ENCODE measurements around the gene FBXW5.

The FBXW5 gene

GRCh38 chr9:136944519-136945332 lies at the start of gene FBXW5, which contains the start of gene C8G:
TSS of gene FBXW5 (minus strand) at chr9:136944738. CDS start at chr9:136944083, 655 bp downstream.
TSS of gene C8G (plus strand) at chr9:136945243. CDS start at chr9:136945321, 78 bp downstream.
- DNase-seq (ENCODE audit: low spot score) = peak; percentile 97
- Mint-ChIP-seq H3K27me3 (ENCODE audit: low read depth) (no peaks in the 10 kb centered on the region), H3K9me3 (no peaks in the 10 kb centered on the region), H3K4me3 (peak within 1 kb of the TSS; percentile 79), H3K27ac (peak within 1 kb of the TSS; percentile 84), H3K36me3 (ENCODE audit: low read depth) (peaks cover 12% of the 10 kb centered on the region), H3K4me1 (ENCODE audit: low read depth) (peaks cover 5% of the 10 kb centered on the region)

GRCh38 chr9:136992819-136993369 lies 48.4 kb upstream of the FBXW5 start:
- no peaks in the 10 kb centered on the region for H3K9me3 Mint-ChIP-seq
- H3K4me1 Mint-ChIP-seq (ENCODE audit: low read depth) = peaks cover 19% of the 10 kb centered on the region
- H3K27ac Mint-ChIP-seq = peak overlapping the region; percentile 82
- H3K36me3 Mint-ChIP-seq (ENCODE audit: low read depth) = peaks cover 7% of the 10 kb centered on the region
- peak overlapping the region; percentile 86 for H3K4me3 Mint-ChIP-seq
- no peak for DNase-seq (ENCODE audit: low spot score)
- H3K27me3 Mint-ChIP-seq (ENCODE audit: low read depth) = peaks cover 21% of the 10 kb centered on the region

GRCh38 chr9:136991993-136992818 lies 47.7 kb upstream of the FBXW5 start, which contains the start of gene PAXX:
TSS of gene PAXX (plus strand) at chr9:136992422. CDS start at chr9:136992444, 22 bp downstream.
- H3K27ac Mint-ChIP-seq = peak within 1 kb of the TSS; percentile 82
- H3K36me3 Mint-ChIP-seq (ENCODE audit: low read depth) = peaks cover 7% of the 10 kb centered on the region
- H3K27me3 Mint-ChIP-seq (ENCODE audit: low read depth) = peaks cover 22% of the 10 kb centered on the region
- peak within 1 kb of the TSS; percentile 86 for H3K4me3 Mint-ChIP-seq
- H3K9me3 Mint-ChIP-seq = no peaks in the 10 kb centered on the region
- DNase-seq (ENCODE audit: low spot score) = peak; percentile 94
- H3K4me1 Mint-ChIP-seq (ENCODE audit: low read depth) = peaks cover 15% of the 10 kb centered on the region

GRCh38 chr9:136990242-136990911 lies 45.8 kb upstream of the FBXW5 start:
- Mint-ChIP-seq H3K27me3 (ENCODE audit: low read depth) (peaks cover 30% of the 10 kb centered on the region), H3K27ac (no peak overlapping the region), H3K9me3 (no peaks in the 10 kb centered on the region), H3K36me3 (ENCODE audit: low read depth) (peaks cover 7% of the 10 kb centered on the region), H3K4me1 (ENCODE audit: low read depth) (peaks cover 12% of the 10 kb centered on the region), H3K4me3 (peak overlapping the region; percentile 80)
- DNase-seq (ENCODE audit: low spot score) = no peak

- H3K36me3 Mint-ChIP-seq (ENCODE audit: low read depth) = peaks cover 5% of the 10 kb centered on the region
- DNase-seq (ENCODE audit: low spot score) = no peak
- no peaks in the 10 kb centered on the region for H3K9me3 Mint-ChIP-seq
- H3K27ac Mint-ChIP-seq = no peak overlapping the region
- H3K27me3 Mint-ChIP-seq (ENCODE audit: low read depth) = peaks cover 37% of the 10 kb centered on the region
- peaks cover 11% of the 10 kb centered on the region for H3K4me1 Mint-ChIP-seq (ENCODE audit: low read depth)
- H3K4me3 Mint-ChIP-seq = no peak overlapping the region
Measured at GRCh38 chr9:136988872-136989271, 44.3 kb upstream of the FBXW5 start.

- no peaks in the 10 kb centered on the region for H3K36me3 Mint-ChIP-seq (ENCODE audit: low read depth)
- H3K4me3 Mint-ChIP-seq = no peak overlapping the region
- H3K9me3 Mint-ChIP-seq = no peaks in the 10 kb centered on the region
- no peak overlapping the region for H3K27ac Mint-ChIP-seq
- no peak for DNase-seq (ENCODE audit: low spot score)
- H3K4me1 Mint-ChIP-seq (ENCODE audit: low read depth) = no peaks in the 10 kb centered on the region
- H3K27me3 Mint-ChIP-seq (ENCODE audit: low read depth) = peaks cover 43% of the 10 kb centered on the region
Measured at GRCh38 chr9:136985853-136986252, 41.3 kb upstream of the FBXW5 start.

- no peak overlapping the region for H3K27ac Mint-ChIP-seq
- H3K4me1 Mint-ChIP-seq (ENCODE audit: low read depth) = no peaks in the 10 kb centered on the region
- DNase-seq (ENCODE audit: low spot score) = no peak
- H3K36me3 Mint-ChIP-seq (ENCODE audit: low read depth) = no peaks in the 10 kb centered on the region
- peaks cover 38% of the 10 kb centered on the region for H3K27me3 Mint-ChIP-seq (ENCODE audit: low read depth)
- no peaks in the 10 kb centered on the region for H3K9me3 Mint-ChIP-seq
- no peak overlapping the region for H3K4me3 Mint-ChIP-seq
Measured at GRCh38 chr9:136985027-136985602, 40.6 kb upstream of the FBXW5 start.

GRCh38 chr9:136984464-136985026 lies 40.0 kb upstream of the FBXW5 start:
- H3K9me3 Mint-ChIP-seq = no peaks in the 10 kb centered on the region
- no peak overlapping the region for H3K4me3 Mint-ChIP-seq
- DNase-seq (ENCODE audit: low spot score) = no peak
- no peak overlapping the region for H3K27ac Mint-ChIP-seq
- H3K27me3 Mint-ChIP-seq (ENCODE audit: low read depth) = peaks cover 34% of the 10 kb centered on the region
- H3K36me3 Mint-ChIP-seq (ENCODE audit: low read depth) = no peaks in the 10 kb centered on the region
- H3K4me1 Mint-ChIP-seq (ENCODE audit: low read depth) = no peaks in the 10 kb centered on the region

- Mint-ChIP-seq H3K27ac (no peak overlapping the region), H3K9me3 (no peaks in the 10 kb centered on the region), H3K36me3 (ENCODE audit: low read depth) (no peaks in the 10 kb centered on the region), H3K4me1 (ENCODE audit: low read depth) (no peaks in the 10 kb centered on the region), H3K27me3 (ENCODE audit: low read depth) (peaks cover 30% of the 10 kb centered on the region), H3K4me3 (no peak overlapping the region)
- DNase-seq (ENCODE audit: low spot score) = no peak
Measured at GRCh38 chr9:136983656-136984314, 39.2 kb upstream of the FBXW5 start.

- Mint-ChIP-seq H3K4me1 (ENCODE audit: low read depth) (no peaks in the 10 kb centered on the region), H3K27ac (no peak overlapping the region), H3K4me3 (no peak overlapping the region)
Measured at GRCh38 chr9:136983167-136983566, 38.6 kb upstream of the FBXW5 start.

GRCh38 chr9:136982232-136983051 lies 37.9 kb upstream of the FBXW5 start, which contains the start of gene LCNL1:
TSS of gene LCNL1 (plus strand) at chr9:136982993. CDS start at chr9:136983587, 594 bp downstream.
- H3K4me3 Mint-ChIP-seq = no peak within 1 kb of the TSS
- DNase-seq (ENCODE audit: low spot score) = no peak
- no peaks in the 10 kb centered on the region for H3K4me1 Mint-ChIP-seq (ENCODE audit: low read depth)
- H3K9me3 Mint-ChIP-seq = no peaks in the 10 kb centered on the region
- no peaks in the 10 kb centered on the region for H3K36me3 Mint-ChIP-seq (ENCODE audit: low read depth)
- H3K27me3 Mint-ChIP-seq (ENCODE audit: low read depth) = peaks cover 22% of the 10 kb centered on the region
- H3K27ac Mint-ChIP-seq = no peak within 1 kb of the TSS

More at GRCh38 chr9:136983167-136983566, 38.6 kb upstream of the FBXW5 start:
- DNase-seq (ENCODE audit: low spot score) = no peak
- Mint-ChIP-seq H3K9me3 (no peaks in the 10 kb centered on the region), H3K36me3 (ENCODE audit: low read depth) (no peaks in the 10 kb centered on the region), H3K27me3 (ENCODE audit: low read depth) (peaks cover 27% of the 10 kb centered on the region)

Data from T-helper 2 cell treated with Interferon-gamma antibody and Interleukin-4, amounts not matched to agents 5 μg/mL and 100 μg/mL, for 36 hours (primary cell).